ENCODE data around the gene KCNH6. TPM values are rescaled to one million over a fixed set of nuclear protein-coding genes. Genes with fewer than 3 reads are reported as not detected.

Gene KCNH6
- polyA plus RNA-seq, 1 experiment, result 0.10 TPM

DNA sequence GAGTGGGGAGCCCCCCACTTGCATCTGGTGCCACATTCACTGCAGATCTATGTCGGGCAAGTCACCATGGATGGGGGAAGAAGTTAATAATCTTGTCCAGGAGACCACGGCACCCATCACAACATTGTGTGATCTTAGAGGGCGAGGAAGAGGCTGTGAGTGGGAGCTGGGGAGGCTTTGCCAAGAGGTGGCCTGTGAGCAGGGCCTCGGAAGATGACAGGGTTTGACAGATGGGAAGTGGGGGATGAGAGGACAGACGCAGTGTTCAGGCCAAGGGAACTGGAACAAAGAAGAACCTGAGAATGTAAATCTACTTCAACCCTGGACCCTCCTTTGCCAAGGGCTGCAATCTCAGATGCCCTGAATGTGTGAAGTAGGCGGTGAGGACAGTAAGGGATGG, 33.9 kb upstream of the KCNH6 start:
- no peak for DNase-seq (ENCODE audit: low read depth)
- Histone ChIP-seq H3K36me3 (ENCODE audit: control insufficient read depth, insufficient read depth, low read length) (no peaks in the 10 kb centered on the region; the same call in 1 of the 2 replicates), H3K4me3 (ENCODE audit: low read depth, low read length) (no peak overlapping the region), H3K27me3 (ENCODE audit: control insufficient read depth, insufficient read depth, low read length) (peaks cover 2% of the 10 kb centered on the region; the same call in 1 of the 2 replicates)
- TF ChIP-seq, protein P1, sequence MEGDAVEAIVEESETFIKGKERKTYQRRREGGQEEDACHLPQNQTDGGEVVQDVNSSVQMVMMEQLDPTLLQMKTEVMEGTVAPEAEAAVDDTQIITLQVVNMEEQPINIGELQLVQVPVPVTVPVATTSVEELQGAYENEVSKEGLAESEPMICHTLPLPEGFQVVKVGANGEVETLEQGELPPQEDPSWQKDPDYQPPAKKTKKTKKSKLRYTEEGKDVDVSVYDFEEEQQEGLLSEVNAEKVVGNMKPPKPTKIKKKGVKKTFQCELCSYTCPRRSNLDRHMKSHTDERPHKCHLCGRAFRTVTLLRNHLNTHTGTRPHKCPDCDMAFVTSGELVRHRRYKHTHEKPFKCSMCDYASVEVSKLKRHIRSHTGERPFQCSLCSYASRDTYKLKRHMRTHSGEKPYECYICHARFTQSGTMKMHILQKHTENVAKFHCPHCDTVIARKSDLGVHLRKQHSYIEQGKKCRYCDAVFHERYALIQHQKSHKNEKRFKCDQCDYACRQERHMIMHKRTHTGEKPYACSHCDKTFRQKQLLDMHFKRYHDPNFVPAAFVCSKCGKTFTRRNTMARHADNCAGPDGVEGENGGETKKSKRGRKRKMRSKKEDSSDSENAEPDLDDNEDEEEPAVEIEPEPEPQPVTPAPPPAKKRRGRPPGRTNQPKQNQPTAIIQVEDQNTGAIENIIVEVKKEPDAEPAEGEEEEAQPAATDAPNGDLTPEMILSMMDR (IDR thresholded peaks at IDR 0.05; ENCODE audit: insufficient read depth, low read depth, low read length), result no peak
- POLR2A ChIA-PET, result no interaction called here
- CTCF ChIA-PET, result interaction anchor here (0.5 to 4.2 kb wide), 5 partner anchors 8 to 766 kb away, joined by 3 to 27 read pairs (median 4); no protein-coding TSS in a partner anchor

DNA sequence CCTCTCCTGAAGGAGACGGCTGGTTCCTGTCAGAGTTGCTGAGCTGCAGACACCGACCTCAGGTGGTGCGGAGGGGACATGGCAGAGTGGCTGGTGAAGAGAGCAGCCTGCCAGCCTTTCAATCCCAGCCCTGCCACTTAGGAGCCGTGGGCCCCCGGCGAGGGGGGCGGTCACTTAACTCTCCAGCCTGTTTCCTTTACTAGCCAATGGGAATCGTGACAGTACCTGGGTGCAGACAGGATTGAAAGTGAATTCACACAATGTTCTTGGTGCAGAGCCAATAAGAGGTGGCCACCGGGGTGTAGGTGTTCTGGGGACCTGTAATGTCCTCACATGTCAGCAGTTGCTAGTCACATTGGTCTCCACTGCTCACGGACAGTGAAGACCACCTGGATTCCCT, 32.8 kb upstream of the KCNH6 start:
- TF ChIP-seq, protein P1 (IDR thresholded peaks at IDR 0.05; ENCODE audit: insufficient read depth, low read depth, low read length), result no peak
- no peak overlapping the region for H3K4me3 ChIP-seq (ENCODE audit: low read depth, low read length)
- H3K36me3 ChIP-seq (ENCODE audit: control insufficient read depth, insufficient read depth, low read length), result no peaks in the 10 kb centered on the region
- POLR2A ChIA-PET, result no interaction called here
- CTCF ChIA-PET, result interaction anchor here (1.0 to 4.2 kb wide), 2 partner anchors 9 to 11 kb away, joined by 3 to 27 read pairs; no protein-coding TSS in a partner anchor
- H3K27me3 ChIP-seq (ENCODE audit: control insufficient read depth, insufficient read depth, low read length), result peaks cover 2% of the 10 kb centered on the region; the same call in 1 of the 2 replicates
- no peak for DNase-seq (ENCODE audit: low read depth)

DNA sequence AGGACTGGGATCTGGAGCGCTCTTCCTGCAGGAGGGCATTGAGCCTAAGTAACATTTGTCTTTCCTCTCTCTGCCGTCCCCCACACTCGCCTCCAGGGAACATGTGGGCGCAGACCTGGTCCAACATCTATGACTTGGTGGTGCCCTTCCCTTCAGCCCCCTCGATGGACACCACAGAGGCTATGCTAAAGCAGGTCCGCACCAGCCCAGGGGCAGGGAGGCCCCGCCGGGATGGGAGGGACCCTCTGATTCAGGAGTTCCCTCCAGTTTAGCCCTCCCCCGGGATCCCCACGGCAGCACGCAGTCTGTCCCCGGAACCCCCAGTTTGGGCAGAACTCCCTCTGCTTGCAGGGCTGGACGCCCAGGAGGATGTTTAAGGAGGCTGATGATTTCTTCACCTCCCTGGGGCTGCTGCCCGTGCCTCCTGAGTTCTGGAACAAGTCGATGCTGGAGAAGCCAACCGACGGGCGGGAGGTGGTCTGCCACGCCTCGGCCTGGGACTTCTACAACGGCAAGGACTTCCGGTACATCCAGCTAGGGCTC, 32.2 kb upstream of the KCNH6 start:
- CTCF ChIA-PET, result interaction anchor here (1.1 to 2.0 kb wide), 2 partner anchors 9 to 11 kb away, joined by 3 to 8 read pairs; no protein-coding TSS in a partner anchor
- no peak for DNase-seq (ENCODE audit: low read depth)
- TF ChIP-seq, protein P1 (IDR thresholded peaks at IDR 0.05; ENCODE audit: insufficient read depth, low read depth, low read length), result no peak
- Histone ChIP-seq H3K4me3 (ENCODE audit: low read depth, low read length) (no peak overlapping the region), H3K36me3 (ENCODE audit: control insufficient read depth, insufficient read depth, low read length) (no peaks in the 10 kb centered on the region), H3K27me3 (ENCODE audit: control insufficient read depth, insufficient read depth, low read length) (peaks cover 2% of the 10 kb centered on the region; the same call in 1 of the 2 replicates)
- POLR2A ChIA-PET, result no interaction called here

DNA sequence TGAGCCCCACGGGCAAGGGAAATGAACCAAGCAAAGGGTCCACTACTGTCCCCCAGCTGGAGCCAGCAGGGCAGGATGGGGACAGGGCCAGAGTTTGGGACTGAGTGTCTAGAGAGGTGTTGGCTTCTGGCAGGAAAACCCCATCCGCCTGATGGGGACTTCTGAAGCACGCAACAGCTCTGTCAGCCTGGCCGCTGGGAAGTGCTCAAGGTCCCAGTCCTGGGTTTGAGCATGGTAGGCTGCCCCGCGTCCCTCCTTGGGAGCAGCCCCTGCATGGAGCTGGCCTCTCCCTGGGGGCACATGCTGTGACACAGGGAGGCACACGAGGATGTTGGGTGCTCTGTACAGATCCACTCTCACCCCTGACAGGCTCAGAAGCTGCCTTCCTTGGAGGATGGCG, 31.7 kb upstream of the KCNH6 start:
- ChIA-PET CTCF (interaction anchor here (1.1 to 2.0 kb wide), 3 partner anchors 9 to 66 kb away, joined by 3 to 8 read pairs (median 6); no protein-coding TSS in a partner anchor), POLR2A (no interaction called here)
- TF ChIP-seq, protein P1 (IDR thresholded peaks at IDR 0.05; ENCODE audit: insufficient read depth, low read depth, low read length), result no peak
- Histone ChIP-seq H3K4me3 (ENCODE audit: low read depth, low read length) (no peak overlapping the region), H3K27me3 (ENCODE audit: control insufficient read depth, insufficient read depth, low read length) (peaks cover 2% of the 10 kb centered on the region; the same call in 1 of the 2 replicates), H3K36me3 (ENCODE audit: control insufficient read depth, insufficient read depth, low read length) (no peaks in the 10 kb centered on the region)
- no peak for DNase-seq (ENCODE audit: low read depth)

DNA sequence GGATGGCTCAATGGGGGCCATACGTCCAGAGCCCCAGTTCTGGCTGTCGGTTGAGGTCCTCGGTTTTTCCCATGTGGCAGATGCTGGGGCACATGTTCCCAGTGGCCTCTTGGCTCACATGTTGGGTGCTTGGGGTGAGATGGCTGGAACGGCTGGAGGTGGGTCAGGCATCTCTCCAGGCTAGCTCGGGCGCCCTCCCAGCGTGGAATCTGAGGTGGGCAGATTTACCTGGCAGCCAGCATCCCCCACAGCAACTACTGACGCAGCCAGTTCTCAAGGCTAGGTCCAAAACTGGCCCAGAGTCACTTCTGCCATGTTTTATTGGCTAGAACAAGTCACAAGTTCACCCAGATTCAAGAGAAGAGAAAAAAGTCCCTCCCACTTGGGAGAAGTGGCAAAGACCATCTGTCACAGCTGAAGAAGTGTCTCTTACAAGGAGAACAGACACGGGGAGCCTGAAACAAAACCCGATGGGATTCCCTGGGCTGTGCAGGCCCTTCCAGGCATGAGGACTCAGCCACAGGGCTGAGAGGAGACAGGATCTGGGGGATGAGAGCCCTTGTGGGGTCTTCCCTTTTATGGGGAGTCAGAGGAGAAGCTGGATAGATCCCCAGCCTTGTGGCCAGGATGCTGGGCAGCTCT, 31.1 kb upstream of the KCNH6 start:
- POLR2A ChIA-PET, result no interaction called here
- no peaks in the 10 kb centered on the region for H3K36me3 ChIP-seq (ENCODE audit: control insufficient read depth, insufficient read depth, low read length)
- no peak for DNase-seq (ENCODE audit: low read depth)
- H3K27me3 ChIP-seq (ENCODE audit: control insufficient read depth, insufficient read depth, low read length), result peaks cover 2% of the 10 kb centered on the region; the same call in 1 of the 2 replicates
- CTCF ChIA-PET, result interaction anchor here (1.9 to 2.0 kb wide), 2 partner anchors 13 to 67 kb away, joined by 6 to 8 read pairs; no protein-coding TSS in a partner anchor
- no peak overlapping the region for H3K4me3 ChIP-seq (ENCODE audit: low read depth, low read length)
- TF ChIP-seq, protein P1 (IDR thresholded peaks at IDR 0.05; ENCODE audit: insufficient read depth, low read depth, low read length), result no peak
